ENCODE results near the gene KCNN1. TPM values are rescaled to one million over a fixed set of nuclear protein-coding genes. Genes with fewer than 3 reads are reported as not detected.
"Not testable (repeated sequence)": the region's sequence is repeated elsewhere in the genome, so short reads cannot be mapped to it uniquely, and the experiment has no call there.

KCNN1 gene
- polyA plus RNA-seq (ENCODE audit: insufficient read length) = 0.97 TPM

DNA sequence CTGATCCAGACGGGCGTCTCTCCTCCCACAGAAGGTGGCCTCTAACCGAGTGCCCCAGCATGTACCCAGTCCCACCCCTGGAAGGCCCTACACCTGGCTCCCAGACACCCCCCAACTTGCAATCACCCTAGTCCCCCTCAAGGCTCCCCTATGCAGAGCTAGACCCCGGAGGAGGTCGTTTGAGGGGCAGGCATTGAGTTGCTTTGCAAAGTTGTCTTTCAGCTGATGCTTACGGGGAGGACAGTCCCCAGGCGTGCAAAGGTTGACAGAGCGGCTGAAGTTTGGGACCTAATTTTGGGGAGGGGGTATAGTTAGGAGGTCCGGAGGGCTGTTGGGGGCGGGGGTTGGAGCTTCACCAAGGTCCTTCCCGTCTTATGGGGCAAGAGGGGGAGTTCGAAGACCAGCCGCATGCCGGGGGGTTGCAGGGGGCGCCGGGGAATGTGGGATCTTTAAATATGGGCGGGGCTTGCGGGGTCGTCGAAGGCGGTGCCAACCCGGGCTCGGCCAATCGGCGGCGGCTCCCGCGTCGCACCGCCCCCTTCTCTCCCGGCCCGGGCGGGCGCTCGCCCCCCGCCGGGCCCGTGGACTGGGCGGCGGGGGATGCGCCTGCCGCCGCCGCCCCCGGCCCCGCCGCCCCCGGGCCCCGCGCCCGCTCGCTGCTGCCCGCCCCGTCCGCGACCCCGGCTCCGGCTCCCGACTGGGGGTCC is at the start of gene KCNN1:
KCNN1 (plus strand) TSS at position 558 of the 707 bp plus-strand sequence. CDS start 6,782 bp downstream, outside the sequence.
- no peak for DNase-seq (ENCODE audit: low read depth)

GRCh38 chr19:17918151-17918550 is 48.8 kb upstream of the KCNN1 start:
- not testable (repeated sequence) for DNase-seq (ENCODE audit: low read depth)

- not testable (repeated sequence) for DNase-seq (ENCODE audit: low read depth)
Measured at GRCh38 chr19:17919122-17919521, 47.8 kb upstream of the KCNN1 start.

DNA sequence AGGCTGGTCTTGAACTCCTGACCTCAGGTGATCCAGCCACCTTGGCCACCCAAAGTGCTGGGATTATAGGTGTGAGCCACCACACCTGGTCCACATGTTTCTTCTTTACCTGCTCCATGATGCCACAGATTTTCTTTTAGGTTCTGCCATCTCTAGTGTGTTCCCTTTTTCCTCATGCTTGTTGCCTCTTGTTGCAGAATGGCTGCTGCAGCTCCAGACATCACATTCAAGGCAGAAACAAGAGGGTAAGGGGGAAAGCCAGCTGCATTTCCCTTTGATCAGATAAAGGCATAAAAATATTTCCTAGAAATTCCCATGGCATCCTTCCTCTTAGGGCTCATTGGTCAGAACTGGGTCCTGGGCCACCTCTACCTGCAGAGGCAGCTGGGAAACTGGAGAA is 46.4 kb upstream of the KCNN1 start:
- no peak for DNase-seq (ENCODE audit: low read depth)

DNA sequence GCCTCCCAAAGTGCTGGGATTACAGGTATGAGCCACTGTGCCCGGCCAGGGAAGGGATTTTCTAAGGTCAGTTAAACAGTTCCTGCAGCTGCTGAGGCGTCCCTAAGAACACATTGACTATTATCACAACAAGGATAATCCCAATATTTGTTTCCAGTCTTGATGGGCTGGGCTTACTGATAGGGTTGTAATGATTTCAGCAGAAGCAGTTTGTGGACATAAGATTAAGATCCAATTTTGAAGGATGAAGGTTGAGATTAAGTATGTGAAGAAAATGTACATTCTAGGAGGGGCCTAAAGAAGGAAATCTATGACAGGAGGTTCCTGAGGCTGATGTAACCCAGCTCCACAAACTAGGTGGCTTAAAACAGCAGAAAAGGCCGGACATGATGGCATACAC is 44.8 kb upstream of the KCNN1 start:
- no peak for DNase-seq (ENCODE audit: low read depth)

- no peak for DNase-seq (ENCODE audit: low read depth)
Measured at GRCh38 chr19:17926044-17926443, 40.9 kb upstream of the KCNN1 start.

DNA sequence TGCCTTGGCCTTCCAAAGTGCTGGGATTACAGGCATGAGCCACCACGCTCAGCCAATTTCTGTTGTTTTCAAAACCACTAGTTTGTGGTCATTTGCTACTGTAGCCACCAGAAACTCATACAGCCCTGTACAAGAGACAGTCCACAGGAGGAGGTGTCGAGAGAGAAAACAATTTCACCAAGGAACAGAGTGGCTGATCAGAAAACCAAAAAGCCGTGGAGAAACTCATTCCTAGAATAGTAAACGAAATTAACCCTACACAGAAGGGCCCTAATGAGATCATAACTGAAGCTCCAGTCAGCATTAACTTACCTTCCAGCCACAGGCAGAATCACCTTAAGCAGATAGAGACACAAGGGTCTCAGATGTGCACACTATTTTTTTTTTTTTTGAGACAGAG is 37.9 kb upstream of the KCNN1 start:
- DNase-seq (ENCODE audit: low read depth) = no peak

- no peak for DNase-seq (ENCODE audit: low read depth)
Measured at GRCh38 chr19:17931532-17932191, 35.2 kb upstream of the KCNN1 start.

GRCh38 chr19:17932485-17933338 is 34.2 kb upstream of the KCNN1 start, which contains the start of gene CCDC124:
Gene CCDC124 (plus strand): TSS chr19:17933015. CDS start chr19:17936421, 3,406 bp downstream.
- peak; percentile 61 for DNase-seq (ENCODE audit: low read depth)

- no peak for DNase-seq (ENCODE audit: low read depth)
Measured at GRCh38 chr19:17933414-17934129, 33.3 kb upstream of the KCNN1 start.

- DNase-seq (ENCODE audit: low read depth) = no peak
Measured at GRCh38 chr19:17936379-17936778, 30.5 kb upstream of the KCNN1 start.

DNA sequence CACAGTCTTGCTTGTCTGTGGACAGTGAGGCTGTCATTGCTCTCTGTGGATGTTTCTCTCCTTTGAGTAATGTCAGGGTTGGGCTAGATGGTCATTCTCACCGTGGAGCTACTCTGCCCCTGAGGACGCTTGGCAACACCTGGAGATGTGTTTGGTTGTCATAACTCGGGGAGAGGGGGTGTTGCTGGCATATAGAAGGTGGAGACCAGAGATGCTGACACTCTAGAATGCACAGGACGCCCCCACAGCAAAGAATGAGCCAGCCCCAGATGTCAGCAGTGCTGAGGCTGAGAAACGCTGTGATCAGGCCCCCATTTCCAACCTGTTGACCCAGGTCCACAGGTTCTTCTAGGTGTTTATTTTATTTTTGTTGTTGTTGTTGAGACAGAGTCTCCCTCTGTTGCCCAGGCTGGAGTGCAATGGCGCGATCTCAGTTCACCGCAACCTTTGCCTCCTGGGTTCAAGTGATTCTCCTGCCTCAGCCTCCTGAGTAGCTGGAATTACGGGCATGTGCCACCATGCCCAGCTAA is 29.5 kb upstream of the KCNN1 start:
- no peak for DNase-seq (ENCODE audit: low read depth)

DNA sequence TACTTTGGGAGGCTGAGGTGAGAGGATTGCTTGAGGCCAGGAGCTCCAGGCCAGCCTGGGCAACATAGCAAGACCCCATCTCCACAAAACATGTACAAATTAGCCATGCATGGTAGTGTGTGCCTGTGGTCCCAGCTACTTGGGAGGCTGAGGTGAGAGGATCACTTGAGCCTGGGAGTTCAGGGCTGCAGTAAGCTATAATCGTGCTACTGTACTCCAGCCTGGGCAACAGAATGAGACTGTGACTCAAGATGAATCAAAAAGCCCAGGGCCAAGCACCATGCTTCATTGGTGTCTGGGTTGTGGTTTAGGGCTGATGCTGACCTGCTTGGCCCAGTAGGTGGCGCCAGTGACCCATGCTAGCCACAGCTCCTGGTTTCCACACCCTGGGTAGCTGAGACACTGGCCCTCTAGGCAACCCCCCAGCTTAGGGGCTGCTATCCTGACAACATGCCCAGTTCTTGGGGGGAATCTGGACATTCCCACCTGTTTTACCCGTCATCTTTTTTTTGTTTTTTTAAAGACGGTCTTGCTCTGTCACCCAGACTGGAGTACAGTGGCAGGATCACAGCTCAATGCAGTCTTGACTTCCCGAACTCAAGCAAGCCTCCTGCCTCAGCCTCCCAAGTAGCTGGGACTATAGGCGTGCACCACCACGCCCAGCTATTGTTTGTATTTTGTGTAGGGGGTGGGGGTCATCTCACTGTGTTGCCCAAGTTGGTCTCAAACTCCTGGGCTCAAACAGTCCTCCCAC is 28.6 kb upstream of the KCNN1 start:
- DNase-seq (ENCODE audit: low read depth) = no peak

DNA sequence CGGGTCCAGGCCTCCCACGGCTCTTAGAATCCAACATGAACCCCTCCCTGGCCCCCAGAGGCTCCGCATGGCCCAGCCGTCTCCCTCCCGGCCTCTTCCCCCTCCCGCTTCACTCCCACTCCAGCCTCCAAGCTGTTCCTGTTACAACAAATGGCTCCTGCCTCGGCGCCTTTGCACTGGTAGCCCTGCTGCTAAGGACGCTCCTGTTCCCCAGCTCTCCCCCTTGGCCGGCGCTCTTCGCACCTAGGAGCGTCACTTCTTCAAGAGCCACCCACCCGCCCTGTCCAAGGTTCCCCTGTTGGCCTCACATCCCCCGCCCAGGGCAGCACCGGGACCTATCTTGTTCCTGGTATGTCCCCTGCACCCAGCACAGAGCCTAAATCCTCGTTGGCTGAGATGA is 24.7 kb upstream of the KCNN1 start:
- no peak for DNase-seq (ENCODE audit: low read depth)

GRCh38 chr19:17942582-17943273 is 24.2 kb upstream of the KCNN1 start:
- DNase-seq (ENCODE audit: low read depth) = no peak

GRCh38 chr19:17943274-17944221 is 23.4 kb upstream of the KCNN1 start:
- DNase-seq (ENCODE audit: low read depth) = no peak

DNA sequence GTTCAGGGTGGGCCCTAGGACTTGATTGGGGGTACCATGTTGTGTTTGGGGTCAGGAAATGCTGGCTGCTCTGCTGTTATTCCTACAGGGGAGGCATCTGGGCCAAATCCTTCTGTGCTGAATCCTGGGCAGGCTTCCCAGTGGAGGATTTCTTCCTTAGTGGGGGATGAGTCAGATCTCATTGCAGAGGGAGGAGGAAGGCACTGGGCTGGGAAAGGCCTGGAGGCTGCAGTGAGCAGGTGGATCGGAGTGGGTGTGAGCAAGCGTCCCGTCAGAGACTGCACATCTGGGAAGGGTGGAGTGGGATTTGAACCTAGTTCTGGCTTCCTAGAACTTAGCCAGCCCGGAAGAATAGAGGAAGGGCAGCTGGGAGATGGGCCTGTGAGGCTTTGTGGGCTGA is 22.6 kb upstream of the KCNN1 start:
- DNase-seq (ENCODE audit: low read depth) = no peak

GRCh38 chr19:17946965-17947784 is 19.7 kb upstream of the KCNN1 start:
- no peak for DNase-seq (ENCODE audit: low read depth)
